AG10803 (cell line): Measurements from ENCODE around the gene ZNF407.
"Not testable (repeated sequence)": the region's sequence is repeated elsewhere in the genome, so short reads cannot be mapped to it uniquely, and the experiment has no call there.

Experiments
- DNase-seq: peaks from one replicate; pipeline ENCODE4 v3.0.0; 2010; ENCODE audit warnings: low read depth
- H3K4me3 ChIP-seq: 2 replicates; pipeline ENCODE4 v1.5.1; 2011; ENCODE audit warnings: mild to moderate bottlenecking, low read length, control low read depth
- CTCF ChIP-seq: conservative IDR thresholded peaks from 2 replicates; pipeline ENCODE4 v1.5.1; 2011; ENCODE audit warnings: mild to moderate bottlenecking, low read length, control low read depth, inconsistent platforms

Gene ZNF407

GRCh38 chr18:74961596-74961995, 363.9 kb downstream of the ZNF407 start:
- no peak overlapping the region for H3K4me3 ChIP-seq
- DNase-seq = no peak
- no peak for TF ChIP-seq CTCF

- DNase-seq = peak; percentile 47
- no peak overlapping the region for H3K4me3 ChIP-seq
- TF ChIP-seq CTCF = peak; percentile 52; the same call in 1 of the 2 replicates
Observed at GRCh38 chr18:74963820-74964446, 366.3 kb downstream of the ZNF407 start.

- H3K4me3 ChIP-seq = no peak overlapping the region
- no peak for DNase-seq
- TF ChIP-seq CTCF = no peak
Observed at GRCh38 chr18:74965682-74966081, 368.0 kb downstream of the ZNF407 start.

- TF ChIP-seq CTCF = no peak
- no peak for DNase-seq
- no peak overlapping the region for H3K4me3 ChIP-seq
Observed at GRCh38 chr18:74967438-74967837, 369.8 kb downstream of the ZNF407 start.

- TF ChIP-seq CTCF = no peak
- H3K4me3 ChIP-seq = no peak overlapping the region
- no peak for DNase-seq
Observed at GRCh38 chr18:74967979-74968378, 370.3 kb downstream of the ZNF407 start.

GRCh38 chr18:74971358-74971757, 373.7 kb downstream of the ZNF407 start:
- not testable (repeated sequence) for DNase-seq, H3K4me3 ChIP-seq

GRCh38 chr18:74971776-74972175, 374.1 kb downstream of the ZNF407 start:
- DNase-seq, H3K4me3 ChIP-seq: not testable (repeated sequence)

GRCh38 chr18:74972354-74972753, 374.7 kb downstream of the ZNF407 start:
- TF ChIP-seq CTCF = no peak
- DNase-seq = no peak

More at GRCh38 chr18:74972354-74972753, 374.7 kb downstream of the ZNF407 start:
- no peak overlapping the region for H3K4me3 ChIP-seq
